H9 (cell line): ENCODE data around the gene NR3C2. TPM values are rescaled to one million over a fixed set of nuclear protein-coding genes. Genes with fewer than 3 reads are reported as not detected.

Experiments used
- DNase-seq: peaks from one replicate; pipeline ENCODE4 v3.0.0-alpha.2; 2017
- H2AFZ ChIP-seq: one replicate; pipeline ENCODE4 v1.6.1; 2013; ENCODE audit warnings: mild to moderate bottlenecking, low read length, control low read depth, moderate library complexity
- H2AK5ac ChIP-seq: 2 replicates; pipeline ENCODE4 v1.6.1; 2013; ENCODE audit warnings: low read length, control low read depth, mixed read lengths; ENCODE audit not compliant: insufficient read length
- H2BK120ac ChIP-seq: one replicate; pipeline ENCODE4 v1.6.1; 2013; ENCODE audit warnings: low read depth, mild to moderate bottlenecking, low read length, control low read depth, inconsistent platforms; ENCODE audit not compliant: poor library complexity, severe bottlenecking
- H2BK12ac ChIP-seq: 2 replicates; pipeline ENCODE4 v1.6.1; 2013; ENCODE audit warnings: low read length, control low read depth, mixed read lengths, low read depth; ENCODE audit not compliant: insufficient read length
- H2BK15ac ChIP-seq: 2 replicates; pipeline ENCODE4 v1.6.1; 2013; ENCODE audit warnings: low read depth, low read length, control low read depth
- H2BK20ac ChIP-seq: one replicate; pipeline ENCODE4 v1.6.1; 2013; ENCODE audit warnings: low read depth, mild to moderate bottlenecking, low read length, control low read depth, inconsistent platforms; ENCODE audit not compliant: poor library complexity, severe bottlenecking
- H2BK5ac ChIP-seq: 2 replicates; pipeline ENCODE4 v1.6.1; 2013; ENCODE audit warnings: low read length, control low read depth, mixed read lengths; ENCODE audit not compliant: insufficient read length
- H3K14ac ChIP-seq: 2 replicates; pipeline ENCODE4 v1.6.1; 2013; ENCODE audit warnings: low read length, control low read depth; ENCODE audit not compliant: insufficient read depth
- H3K18ac ChIP-seq: 2 replicates; pipeline ENCODE4 v1.6.1; 2013; ENCODE audit warnings: low read depth, mild to moderate bottlenecking, mixed read lengths, low read length, control low read depth; ENCODE audit not compliant: insufficient read length
- H3K23ac ChIP-seq: 2 replicates; pipeline ENCODE4 v1.6.1; 2013; ENCODE audit warnings: low read length, control low read depth, mixed read lengths, low read depth; ENCODE audit not compliant: insufficient read length
- H3K23me2 ChIP-seq: 2 replicates; pipeline ENCODE4 v1.6.1; 2013; ENCODE audit warnings: low read depth, mild to moderate bottlenecking, mixed read lengths, low read length, control low read depth; ENCODE audit not compliant: insufficient read length, poor library complexity, severe bottlenecking
- H3K27ac ChIP-seq: 2 replicates; pipeline ENCODE4 v1.5.1; 2013; ENCODE audit warnings: low read length, control low read depth, mixed read lengths, low read depth; ENCODE audit not compliant: insufficient read length
- H3K27me3 ChIP-seq: 2 replicates; pipeline ENCODE4 v1.6.1; 2013; ENCODE audit warnings: low read length, control low read depth, inconsistent platforms; ENCODE audit not compliant: insufficient read depth
- H3K4ac ChIP-seq: 2 replicates; pipeline ENCODE4 v1.6.1; 2013; ENCODE audit warnings: low read depth, mild to moderate bottlenecking, control low read depth, inconsistent platforms, low read length, moderate library complexity
- H3K4me1 ChIP-seq: 2 replicates; pipeline ENCODE4 v1.6.1; 2013; ENCODE audit warnings: low read length, control low read depth, inconsistent platforms; ENCODE audit not compliant: insufficient read depth
- H3K4me2 ChIP-seq: 2 replicates; pipeline ENCODE4 v1.6.1; 2013; ENCODE audit warnings: low read length, control low read depth, mixed read lengths; ENCODE audit not compliant: insufficient read length, insufficient read depth
- H3K56ac ChIP-seq: 2 replicates; pipeline ENCODE4 v1.6.1; 2013; ENCODE audit warnings: low read depth, mild to moderate bottlenecking, mixed read lengths, low read length, control low read depth; ENCODE audit not compliant: insufficient read length
- H3K79me1 ChIP-seq: 2 replicates; pipeline ENCODE4 v1.6.1; 2013; ENCODE audit warnings: low read depth, mild to moderate bottlenecking, moderate library complexity, low read length, control low read depth, inconsistent platforms; ENCODE audit not compliant: insufficient read depth, poor library complexity, severe bottlenecking
- H3K79me2 ChIP-seq: 2 replicates; pipeline ENCODE4 v1.6.1; 2013; ENCODE audit warnings: low read length, control low read depth, inconsistent platforms; ENCODE audit not compliant: insufficient read depth
- H3K9ac ChIP-seq: 2 replicates; pipeline ENCODE4 v1.6.1; 2013; ENCODE audit warnings: low read length, control low read depth, mixed read lengths; ENCODE audit not compliant: insufficient read length; ENCODE audit errors: extremely low read depth
- H3K9me3 ChIP-seq: one replicate; pipeline ENCODE4 v1.6.1; 2013; ENCODE audit warnings: low read depth, low read length, inconsistent platforms; ENCODE audit not compliant: control insufficient read depth
- H3T11ph ChIP-seq: one replicate; pipeline ENCODE4 v1.6.1; 2013; ENCODE audit warnings: mild to moderate bottlenecking, low read length, control low read depth, inconsistent platforms
- H4K20me1 ChIP-seq: one replicate; pipeline ENCODE4 v1.6.1; 2013; ENCODE audit not compliant: control insufficient read depth, insufficient read length, insufficient read depth
- H4K5ac ChIP-seq: 2 replicates; pipeline ENCODE4 v1.6.1; 2013; ENCODE audit warnings: low read depth, mild to moderate bottlenecking, mixed read lengths, low read length, control low read depth; ENCODE audit not compliant: insufficient read length
- H4K8ac ChIP-seq: replicated peaks from 2 replicates; pipeline ENCODE4 v1.6.1; 2013; ENCODE audit warnings: low read length, control low read depth, mixed read lengths, low read depth; ENCODE audit not compliant: insufficient read length
- H4K91ac ChIP-seq: 2 replicates; pipeline ENCODE4 v1.6.1; 2013; ENCODE audit warnings: low read depth, mild to moderate bottlenecking, moderate library complexity, mixed read lengths, low read length, control low read depth; ENCODE audit not compliant: insufficient read length
- H3K27ac Mint-ChIP-seq, 3 experiments: 2 replicates in 2 of 3; 3 replicates in 1 of 3; pipeline ENCODE4 v1.8.0; 2020 to 2021; ENCODE audit warnings: mixed read lengths in 3 of 3, mild to moderate bottlenecking in 1 of 3, moderate library complexity in 1 of 3
- H3K27me3 Mint-ChIP-seq: 2 replicates; pipeline ENCODE4 v1.8.0; 2021; ENCODE audit warnings: low read depth, mild to moderate bottlenecking, moderate library complexity, mixed read lengths
- H3K36me3 Mint-ChIP-seq, 3 experiments: 2 replicates in 2 of 3; 3 replicates in 1 of 3; pipeline ENCODE4 v1.8.0; 2020 to 2021; ENCODE audit warnings: low read depth in 3 of 3, mixed read lengths in 3 of 3; ENCODE audit not compliant: insufficient read depth in 1 of 3
- H3K4me1 Mint-ChIP-seq, 2 experiments: 2 replicates each; pipeline ENCODE4 v1.8.0; 2020; ENCODE audit warnings: mixed read lengths in 2 of 2
- H3K4me3 Mint-ChIP-seq, 2 experiments: 2 replicates in 1 of 2; 3 replicates in 1 of 2; pipeline ENCODE4 v1.8.0; 2020 to 2021; ENCODE audit warnings: mild to moderate bottlenecking in 2 of 2, mixed read lengths in 2 of 2, moderate library complexity in 1 of 2
- H3K9me3 Mint-ChIP-seq, 2 experiments: 2 replicates in 1 of 2; 3 replicates in 1 of 2; pipeline ENCODE4 v1.8.0; 2020; ENCODE audit warnings: mild to moderate bottlenecking in 2 of 2, mixed read lengths in 2 of 2, moderate library complexity in 1 of 2
- CTCF ChIP-seq: fragments of 200-600 bp; sonication (generic); conservative IDR thresholded peaks from 3 replicates; pipeline ENCODE4 v1.8.0; 2021; ENCODE audit warnings: antibody characterized with exemption, mild to moderate bottlenecking
- WGBS: extraction: QIAGEN DNeasy Blood & Tissue Kit; methylation state at CpG from one replicate; pipeline ENCODE4 v1.1.7; 2013; ENCODE audit warnings: missing lambda C conversion rate, low lambda C conversion rate, mixed read lengths; ENCODE audit not compliant: insufficient read length; ENCODE audit errors: extremely low coverage; 5-methylcytosine and 5-hydroxymethylcytosine counted together
- total RNA-seq: library from RNA; stranded (reverse); gene quantifications from 2 replicates; pipeline ENCODE4 v1.2.1, GENCODE V29; 2021

NR3C2 gene
- total RNA-seq, 1 experiment from 2014 or later, result 1.4 TPM

- no peaks in the 10 kb centered on the region for H3K79me2 ChIP-seq
- no peak overlapping the region for H4K5ac ChIP-seq
- no peak for TF ChIP-seq CTCF
- H3K56ac ChIP-seq, result no peak overlapping the region
- H2AFZ ChIP-seq, result no peak overlapping the region
- no peak overlapping the region for H3K9ac ChIP-seq
- H4K20me1 ChIP-seq, result no peaks in the 10 kb centered on the region
- Mint-ChIP-seq H3K9me3 (no peaks in the 10 kb centered on the region), H3K4me3 (no peak overlapping the region), H3K36me3 (no peaks in the 10 kb centered on the region), H3K27ac (peak overlapping the region in 1 of 3 experiments; percentile 62; a peak in 1 of 7 replicates), H3K4me1 (no peaks in the 10 kb centered on the region), H3K27me3 (no peaks in the 10 kb centered on the region)
- no peak overlapping the region for H3T11ph ChIP-seq
- H3K4me1 ChIP-seq, result no peaks in the 10 kb centered on the region
- H3K23me2 ChIP-seq, result no peaks in the 10 kb centered on the region
- no peak overlapping the region for H3K4me2 ChIP-seq
- H3K23ac ChIP-seq, result no peak overlapping the region
- no peak overlapping the region for H2BK5ac ChIP-seq
- no peak overlapping the region for H3K14ac ChIP-seq
- no peak overlapping the region for H2AK5ac ChIP-seq
- no peak overlapping the region for H2BK20ac ChIP-seq
- H2BK15ac ChIP-seq, result no peak overlapping the region
- H2BK12ac ChIP-seq, result no peak overlapping the region
- no peak overlapping the region for H4K91ac ChIP-seq
- no peaks in the 10 kb centered on the region for H3K27me3 ChIP-seq
- WGBS, result no CpG with 5 or more reads among the region's 1 CpG
- no peak for DNase-seq
- no peaks in the 10 kb centered on the region for H3K79me1 ChIP-seq
- no peaks in the 10 kb centered on the region for H3K9me3 ChIP-seq
- no peak overlapping the region for H2BK120ac ChIP-seq
- no peak overlapping the region for H4K8ac ChIP-seq
- no peak overlapping the region for H3K18ac ChIP-seq
- H3K27ac ChIP-seq, result no peak overlapping the region
- H3K4ac ChIP-seq, result no peak overlapping the region
Observed at GRCh38 chr4:148210661-148211060, 231.6 kb downstream of the NR3C2 start.
